GM23338 (cell line): Measurements from ENCODE around the gene PANK4. TPM values are rescaled to one million over a fixed set of nuclear protein-coding genes. Genes with fewer than 3 reads are reported as not detected.
A peak's percentile ranks its signal among the peaks of the same experiment; 100 is the strongest.

Experiments
- ATAC-seq: fragments of 200-7000 bp; cut with Tn5 transposase; 3 replicates; pipeline ENCODE4 v1.9.1; 2020
- DNase-seq: peaks from one replicate; pipeline ENCODE4 v3.0.0-alpha.2; 2015; ENCODE audit warnings: low spot score
- H2AFZ ChIP-seq: fragments of 200-600 bp; sonication (generic); 2 replicates; pipeline ENCODE4 v1.8.0; 2016; ENCODE audit warnings: antibody characterized with exemption, mild to moderate bottlenecking, moderate library complexity
- H3F3A ChIP-seq: fragments of 200-600 bp; sonication (generic); replicated peaks from 2 replicates; pipeline ENCODE4 v1.8.0; 2017; ENCODE audit warnings: antibody characterized with exemption, mixed run types, low read depth
- H3K27ac ChIP-seq: fragments of 200-600 bp; sonication (generic); 2 replicates; pipeline ENCODE4 v1.6.1; 2016; ENCODE audit warnings: low read depth
- H3K27me3 ChIP-seq: fragments of 200-600 bp; sonication (generic); 2 replicates; pipeline ENCODE4 v1.8.0; 2016; ENCODE audit warnings: mild to moderate bottlenecking, mixed run types, moderate library complexity; ENCODE audit not compliant: insufficient read depth
- H3K36me3 ChIP-seq: fragments of 200-600 bp; sonication (generic); 2 replicates; pipeline ENCODE4 v1.8.0; 2016; ENCODE audit warnings: mild to moderate bottlenecking; ENCODE audit not compliant: insufficient read depth
- H3K4me1 ChIP-seq: fragments of 200-600 bp; sonication (generic); 2 replicates; pipeline ENCODE4 v1.8.0; 2016; ENCODE audit warnings: mild to moderate bottlenecking, moderate library complexity; ENCODE audit not compliant: insufficient read depth
- H3K4me2 ChIP-seq: fragments of 200-600 bp; sonication (generic); 2 replicates; pipeline ENCODE4 v1.7.1; 2017; ENCODE audit warnings: mixed run types
- H3K4me3 ChIP-seq: fragments of 200-600 bp; sonication (generic); 2 replicates; pipeline ENCODE4 v1.6.1; 2016; ENCODE audit warnings: mixed run types
- H3K79me2 ChIP-seq: fragments of 200-600 bp; sonication (generic); replicated peaks from 2 replicates; pipeline ENCODE4 v1.8.0; 2017; ENCODE audit warnings: mild to moderate bottlenecking; ENCODE audit not compliant: insufficient read depth
- H3K9me2 ChIP-seq: fragments of 200-600 bp; sonication (generic); 2 replicates; pipeline ENCODE4 v1.8.0; 2017; ENCODE audit not compliant: insufficient read depth
- H4K20me1 ChIP-seq: fragments of 200-600 bp; sonication (generic); replicated peaks from 2 replicates; pipeline ENCODE4 v1.8.0; 2017; ENCODE audit warnings: mild to moderate bottlenecking; ENCODE audit not compliant: insufficient read depth
- H3K27ac Mint-ChIP-seq: 2 replicates; pipeline ENCODE4 v1.8.0; 2020; ENCODE audit warnings: inconsistent platforms, mild to moderate bottlenecking, moderate library complexity, mixed read lengths
- H3K27me3 Mint-ChIP-seq: 3 replicates; pipeline ENCODE4 v1.8.0; 2022; ENCODE audit warnings: low read depth, mild to moderate bottlenecking, moderate library complexity, mixed read lengths, inconsistent platforms; ENCODE audit not compliant: insufficient read depth, poor library complexity
- H3K36me3 Mint-ChIP-seq: 3 replicates; pipeline ENCODE4 v1.8.0; 2021; ENCODE audit warnings: low read depth, mild to moderate bottlenecking, inconsistent platforms, moderate library complexity, mixed read lengths
- H3K4me1 Mint-ChIP-seq: 3 replicates; pipeline ENCODE4 v1.8.0; 2020; ENCODE audit warnings: mild to moderate bottlenecking, inconsistent platforms, mixed read lengths
- H3K4me3 Mint-ChIP-seq: 3 replicates; pipeline ENCODE4 v1.8.0; 2021; ENCODE audit warnings: moderate library complexity, mild to moderate bottlenecking, inconsistent platforms, mixed read lengths
- H3K9me3 Mint-ChIP-seq: 3 replicates; pipeline ENCODE4 v1.8.0; 2020; ENCODE audit warnings: moderate library complexity, mild to moderate bottlenecking, inconsistent platforms, mixed read lengths
- CREB1 ChIP-seq: fragments of 250-450 bp; sonication (Bioruptor Pico); IDR thresholded peaks from 2 replicates; pipeline ENCODE4 v1.5.0; 2020; ENCODE audit warnings: low read depth, mild to moderate bottlenecking, moderate library complexity
- ETS1 ChIP-seq: IDR thresholded peaks from 2 replicates; pipeline ENCODE4 v1.6.1; 2016; ENCODE audit warnings: antibody characterized with exemption
- EZH2 ChIP-seq: fragments of 200-600 bp; sonication (generic); IDR thresholded peaks from one replicate; pipeline ENCODE4 v1.8.0; 2017; ENCODE audit warnings: antibody characterized with exemption, mild to moderate bottlenecking, low read depth; ENCODE audit not compliant: unreplicated experiment
- EZH2phosphoT487 ChIP-seq: fragments of 200-600 bp; sonication (generic); IDR thresholded peaks from one replicate; pipeline ENCODE4 v1.8.1; 2018; ENCODE audit warnings: antibody characterized with exemption; ENCODE audit not compliant: unreplicated experiment
- JUNB ChIP-seq: IDR thresholded peaks from one replicate; pipeline ENCODE4 v1.6.1; 2016; ENCODE audit warnings: antibody characterized with exemption; ENCODE audit not compliant: unreplicated experiment
- NANOG ChIP-seq: IDR thresholded peaks from 2 replicates; pipeline ENCODE4 v1.6.1; 2016; ENCODE audit warnings: antibody characterized with exemption, borderline replicate concordance
- POLR2AphosphoS5 ChIP-seq: IDR thresholded peaks from 2 replicates; pipeline ENCODE4 v1.6.1; 2016; ENCODE audit warnings: antibody characterized with exemption, low read depth
- REST ChIP-seq: IDR thresholded peaks from one replicate; pipeline ENCODE4 v1.6.1; 2018; ENCODE audit warnings: antibody characterized with exemption; ENCODE audit not compliant: unreplicated experiment
- STAT1 ChIP-seq: IDR thresholded peaks from one replicate; pipeline ENCODE4 v1.6.1; 2016; ENCODE audit warnings: antibody characterized with exemption; ENCODE audit not compliant: unreplicated experiment
- ZNF331 ChIP-seq: fragments of 250-450 bp; sonication (Bioruptor Pico); IDR thresholded peaks from 2 replicates; pipeline ENCODE4 v1.5.0; 2020; ENCODE audit warnings: low read depth, mild to moderate bottlenecking, moderate library complexity
- polyA plus RNA-seq: library from polyadenylated mRNA; unstranded; fragments of >200 nt; fragmentation: Nextera tagmentation; extraction: Ambion mirVana; gene quantifications from 2 replicates; pipeline ENCODE4 v1.2.1, GENCODE V29; 2016
- total RNA-seq: library from RNA; depleted of rRNA; stranded (reverse); fragments of >200 nt; shearing (Covaris generic); gene quantifications from 2 replicates; pipeline ENCODE4 v1.2.3, GENCODE V29; 2014

The PANK4 gene
- total and polyA plus RNA-seq, 2 experiments from 2014 or later = 25.8 to 43.7 TPM

- H3K27me3 Mint-ChIP-seq = peaks cover 7% of the 10 kb centered on the region
- H3K9me2 ChIP-seq = no peaks in the 10 kb centered on the region
- H3K4me1 ChIP-seq = no peaks in the 10 kb centered on the region
- no peak overlapping the region for H2AFZ ChIP-seq
- H3K27me3 ChIP-seq = no peaks in the 10 kb centered on the region
- no peak overlapping the region for H3K4me2 ChIP-seq
- no peak overlapping the region for H3K4me3 Mint-ChIP-seq
- no peak overlapping the region for H3K27ac ChIP-seq
- peak; percentile 6; the same call in 2 of the 3 replicates for ATAC-seq
- H4K20me1 ChIP-seq = no peaks in the 10 kb centered on the region; the same call in 1 of the 2 replicates
- H3K79me2 ChIP-seq = no peaks in the 10 kb centered on the region
- H3K27ac Mint-ChIP-seq = no peak overlapping the region
- H3K4me1 Mint-ChIP-seq = no peaks in the 10 kb centered on the region
- H3F3A ChIP-seq = no peaks in the 10 kb centered on the region
- no peaks in the 10 kb centered on the region for H3K9me3 Mint-ChIP-seq
- H3K36me3 ChIP-seq = no peaks in the 10 kb centered on the region; the same call in 1 of the 2 replicates
- H3K36me3 Mint-ChIP-seq = peaks cover 10% of the 10 kb centered on the region
- TF ChIP-seq JUNB = no peak
- TF ChIP-seq REST = no peak
- H3K4me3 ChIP-seq = no peak overlapping the region
- no peak for DNase-seq
Measured at GRCh38 chr1:2506007-2506860, 20.2 kb downstream of the PANK4 start.

GRCh38 chr1:2505461-2505994 is 20.9 kb downstream of the PANK4 start:
- no peaks in the 10 kb centered on the region for H3K4me1 ChIP-seq
- H4K20me1 ChIP-seq = no peaks in the 10 kb centered on the region
- H3K36me3 ChIP-seq = no peaks in the 10 kb centered on the region; the same call in 1 of the 2 replicates
- no peaks in the 10 kb centered on the region for H3F3A ChIP-seq
- no peak for DNase-seq
- no peak overlapping the region for H3K4me3 ChIP-seq
- H2AFZ ChIP-seq = no peak overlapping the region
- H3K36me3 Mint-ChIP-seq = peaks cover 9% of the 10 kb centered on the region
- H3K79me2 ChIP-seq = no peaks in the 10 kb centered on the region
- H3K27ac Mint-ChIP-seq = no peak overlapping the region
- H3K27me3 Mint-ChIP-seq = peaks cover 7% of the 10 kb centered on the region
- no peaks in the 10 kb centered on the region for H3K27me3 ChIP-seq
- no peaks in the 10 kb centered on the region for H3K9me2 ChIP-seq
- H3K4me1 Mint-ChIP-seq = no peaks in the 10 kb centered on the region
- ATAC-seq = peak; percentile 4; the same call in 1 of the 3 replicates
- H3K4me2 ChIP-seq = no peak overlapping the region
- no peaks in the 10 kb centered on the region for H3K9me3 Mint-ChIP-seq
- no peak overlapping the region for H3K4me3 Mint-ChIP-seq
- TF ChIP-seq NANOG (no peak), STAT1 (no peak)
- H3K27ac ChIP-seq = no peak overlapping the region

GRCh38 chr1:2504949-2505272 is 21.5 kb downstream of the PANK4 start:
- Mint-ChIP-seq H3K36me3 (peaks cover 7% of the 10 kb centered on the region), H3K9me3 (no peaks in the 10 kb centered on the region), H3K4me1 (no peaks in the 10 kb centered on the region), H3K27ac (no peak overlapping the region), H3K4me3 (no peak overlapping the region), H3K27me3 (peaks cover 6% of the 10 kb centered on the region)
- H3K36me3 ChIP-seq = no peaks in the 10 kb centered on the region; the same call in 1 of the 2 replicates
- no peaks in the 10 kb centered on the region for H3K9me2 ChIP-seq
- H3K4me1 ChIP-seq = no peaks in the 10 kb centered on the region
- H3K27ac ChIP-seq = no peak overlapping the region
- H2AFZ ChIP-seq = no peak overlapping the region
- H3K4me3 ChIP-seq = no peak overlapping the region
- DNase-seq = no peak
- H3K4me2 ChIP-seq = no peak overlapping the region
- H3K27me3 ChIP-seq = no peaks in the 10 kb centered on the region
- no peaks in the 10 kb centered on the region for H3F3A ChIP-seq
- ATAC-seq = no peak
- no peaks in the 10 kb centered on the region for H4K20me1 ChIP-seq
- H3K79me2 ChIP-seq = no peaks in the 10 kb centered on the region
- TF ChIP-seq EZH2phosphoT487 (no peak), NANOG (no peak), STAT1 (no peak), ETS1 (no peak), CREB1 (CRISPR knock-in tag) (no peak), ZNF331 (CRISPR knock-in tag) (no peak), POLR2AphosphoS5 (no peak), JUNB (no peak), EZH2 (no peak)
